ENCODE measurements around the gene CSK. TPM values are rescaled to one million over a fixed set of nuclear protein-coding genes. Genes with fewer than 3 reads are reported as not detected.

The CSK gene
- total RNA-seq, 1 donor from 2014 or later = 65.6 TPM

- Histone ChIP-seq H3K4me1 (peaks cover 36% of the 10 kb centered on the region), H3K36me3 (no peaks in the 10 kb centered on the region), H3K27me3 (no peaks in the 10 kb centered on the region), H3K9me3 (no peaks in the 10 kb centered on the region), H3K4me3 (no peak overlapping the region), H3K27ac (peak overlapping the region; percentile 64)
- intact Hi-C loops (cut with DNase I) = loop anchor here (10.0 kb wide), 1 partner anchor 167 kb away; no protein-coding TSS in a partner anchor
- ATAC-seq = no peak
- no peak for TF ChIP-seq CTCF (IDR thresholded peaks at IDR 0.05)
- no peak for DNase-seq
Observed at GRCh38 chr15:74777769-74778598, 3.9 kb upstream of the CSK start.

GRCh38 chr15:74778599-74778970 is 3.3 kb upstream of the CSK start:
- no peak for ATAC-seq
- H3K4me1 ChIP-seq = peaks cover 42% of the 10 kb centered on the region

GRCh38 chr15:74779162-74779648 is 2.7 kb upstream of the CSK start:
- ATAC-seq (no peak), DNase-seq (no peak)
- Histone ChIP-seq H3K4me1 (peaks cover 49% of the 10 kb centered on the region), H3K9me3 (no peaks in the 10 kb centered on the region), H3K27ac (peak overlapping the region; percentile 17), H3K4me3 (no peak overlapping the region), H3K27me3 (no peaks in the 10 kb centered on the region), H3K36me3 (no peaks in the 10 kb centered on the region)
- TF ChIP-seq CTCF (IDR thresholded peaks at IDR 0.05) = no peak
- intact Hi-C loops (cut with DNase I) = loop anchor here (10.0 kb wide), 1 partner anchor 166 kb away; no protein-coding TSS in a partner anchor

More at GRCh38 chr15:74778599-74778970, 3.3 kb upstream of the CSK start:
- no peaks in the 10 kb centered on the region for H3K36me3 ChIP-seq
- no peak overlapping the region for H3K4me3 ChIP-seq
- H3K27ac ChIP-seq = no peak overlapping the region
- H3K9me3 ChIP-seq = no peaks in the 10 kb centered on the region
- DNase-seq = no peak
- no peak for TF ChIP-seq CTCF (IDR thresholded peaks at IDR 0.05)
- intact Hi-C loops (cut with DNase I) = loop anchor here (10.0 kb wide), 1 partner anchor 166 kb away; no protein-coding TSS in a partner anchor
- no peaks in the 10 kb centered on the region for H3K27me3 ChIP-seq

GRCh38 chr15:74780523-74781430 is 1.1 kb upstream of the CSK start:
- ATAC-seq (no peak), DNase-seq (no peak)
- no peak for TF ChIP-seq CTCF (IDR thresholded peaks at IDR 0.05)
- peaks cover 63% of the 10 kb centered on the region for H3K4me1 ChIP-seq
- H3K27me3 ChIP-seq = no peaks in the 10 kb centered on the region
- intact Hi-C loops (cut with DNase I) = no loop called here
- H3K36me3 ChIP-seq = no peaks in the 10 kb centered on the region
- no peaks in the 10 kb centered on the region for H3K9me3 ChIP-seq
- H3K4me3 ChIP-seq = peak overlapping the region; percentile 43
- H3K27ac ChIP-seq = no peak overlapping the region

GRCh38 chr15:74782259-74783071 is 585 bp downstream of the CSK start:
- Histone ChIP-seq H3K27me3 (no peaks in the 10 kb centered on the region), H3K9me3 (no peaks in the 10 kb centered on the region), H3K27ac (peak overlapping the region; percentile 78), H3K4me3 (peak overlapping the region; percentile 80), H3K36me3 (no peaks in the 10 kb centered on the region), H3K4me1 (peaks cover 67% of the 10 kb centered on the region)
- no peak for TF ChIP-seq CTCF (IDR thresholded peaks at IDR 0.05)
- intact Hi-C loops (cut with DNase I) = no loop called here
- ATAC-seq = peak; percentile 32
- peak; percentile 82 for DNase-seq
